Keratinocyte (primary cell): ENCODE measurements around the gene ACTL7B. TPM values are rescaled to one million over a fixed set of nuclear protein-coding genes. Genes with fewer than 3 reads are reported as not detected.
"Not testable (repeated sequence)": the region's sequence is repeated elsewhere in the genome, so short reads cannot be mapped to it uniquely, and the experiment has no call there.

Source experiments
- DNase-seq: peaks from one replicate; pipeline ENCODE4 v3.0.0-alpha.2; 2011; ENCODE audit warnings: low read depth, missing footprints, low spot score
- FAIRE-seq: peaks from 2 replicates; lab custom pipeline; 2011; peaks lifted over from hg19 to GRCh38; lab: Jason Lieb, UNC
- H2AFZ ChIP-seq: 2 replicates; pipeline ENCODE4 v1.6.0; 2012; ENCODE audit warnings: low read length, control low read depth, inconsistent platforms; ENCODE audit not compliant: control insufficient read depth
- H3K27ac ChIP-seq: 2 replicates; pipeline ENCODE4 v1.5.1; 2011; ENCODE audit warnings: low read length; ENCODE audit not compliant: control insufficient read depth, insufficient read depth
- H3K27me3 ChIP-seq: 3 replicates; pipeline ENCODE4 v1.6.0; 2011; ENCODE audit warnings: low read length; ENCODE audit not compliant: control insufficient read depth, insufficient read depth; ENCODE audit errors: extremely low read depth
- H3K36me3 ChIP-seq, 2 experiments: 2 replicates in 1 of 2; 3 replicates in 1 of 2; pipeline ENCODE4 v1.5.1; 2011; ENCODE audit warnings: low read length in 2 of 2, mild to moderate bottlenecking in 1 of 2; ENCODE audit not compliant: control insufficient read depth in 2 of 2, insufficient read depth in 2 of 2; ENCODE audit errors: extremely low read depth in 1 of 2
- H3K4me1 ChIP-seq: 3 replicates; pipeline ENCODE4 v1.5.1; 2011; ENCODE audit warnings: low read length; ENCODE audit not compliant: control insufficient read depth, insufficient read depth; ENCODE audit errors: extremely low read depth
- H3K4me2 ChIP-seq: 3 replicates; pipeline ENCODE4 v1.6.0; 2011; ENCODE audit warnings: low read depth, low read length; ENCODE audit not compliant: control insufficient read depth, insufficient read depth; ENCODE audit errors: extremely low read depth
- H3K4me3 ChIP-seq, 3 experiments: fragments of 200-600 bp in 1 of 3; sonication (generic) in 1 of 3; 2 replicates in 2 of 3; 3 replicates in 1 of 3; pipeline ENCODE4 v1.5.1; 2011 to 2016; ENCODE audit warnings: low read length in 3 of 3, mild to moderate bottlenecking in 3 of 3, control low read depth in 2 of 3, inconsistent platforms in 1 of 3, low read depth in 1 of 3, mixed read lengths in 1 of 3, mixed run types in 1 of 3, moderate library complexity in 1 of 3; ENCODE audit not compliant: control insufficient read depth in 2 of 3, insufficient read depth in 2 of 3; ENCODE audit errors: extremely low read depth in 1 of 3
- H3K79me2 ChIP-seq: 2 replicates; pipeline ENCODE4 v1.6.0; 2012; ENCODE audit warnings: low read length; ENCODE audit not compliant: control insufficient read depth, insufficient read depth
- H3K9ac ChIP-seq: 3 replicates; pipeline ENCODE4 v1.6.0; 2011; ENCODE audit warnings: low read length; ENCODE audit not compliant: control insufficient read depth, insufficient read depth; ENCODE audit errors: extremely low read depth
- H3K9me1 ChIP-seq: 3 replicates; pipeline ENCODE4 v1.6.0; 2011; ENCODE audit warnings: low read length; ENCODE audit not compliant: control insufficient read depth, insufficient read depth; ENCODE audit errors: extremely low read depth
- H3K9me3 ChIP-seq: 2 replicates; pipeline ENCODE4 v1.5.1; 2012; ENCODE audit warnings: low read depth, low read length; ENCODE audit not compliant: control insufficient read depth
- H4K20me1 ChIP-seq: 3 replicates; pipeline ENCODE4 v1.6.0; 2011; ENCODE audit warnings: low read length; ENCODE audit not compliant: control insufficient read depth, insufficient read depth; ENCODE audit errors: extremely low read depth
- EZH2 ChIP-seq: IDR thresholded peaks from one replicate; pipeline ENCODE4 v1.6.1; 2012; ENCODE audit warnings: inconsistent platforms, mild to moderate bottlenecking, low read length, moderate library complexity
- dilution Hi-C: fragments of 300-500 bp; cut with MboI; formaldehyde crosslinking; loops from one replicate; pipeline ENCODE4 v1.7.0; 2020; ENCODE audit warnings: low sequenced_read_pairs; ENCODE audit not compliant: extremely low pct_ligation_motif_present
- polyA plus RNA-seq, 5 experiments: library from polyadenylated mRNA; depleted of rRNA in 3 of 5; stranded (reverse) in 3 of 5; stranded (forward) in 1 of 5; unstranded in 1 of 5; fragments of >200 nt; gene quantifications; 1 replicate in 1 of 5; 2 replicates in 3 of 5; 3 replicates in 1 of 5; pipeline versions ENCODE4 v1.2.1 to v1.2.3, GENCODE V29; 2011 to 2012; ENCODE audit warnings: missing spikeins in 2 of 5, low read depth in 1 of 5, low replicate concordance in 1 of 5
- TF ChIP-seq, protein P1 (sequence below), 3 experiments: IDR thresholded peaks in 1 of 3; conservative IDR thresholded peaks in 1 of 3; optimal IDR thresholded peaks in 1 of 3; 2 replicates in 2 of 3; 3 replicates in 1 of 3; pipeline versions ENCODE3 to v1.5.1; 2011; ENCODE audit warnings: low read length in 3 of 3, mild to moderate bottlenecking in 3 of 3, moderate library complexity in 2 of 3, control low read depth in 1 of 3, inconsistent platforms in 1 of 3; ENCODE audit not compliant: insufficient read depth in 2 of 3; ENCODE audit errors: extremely low read depth in 1 of 3

ACTL7B gene
- polyA plus RNA-seq, 1 donor (not counting 4 experiments of a cell fraction or from before 2014, with no cell fraction given) = not detected

- Histone ChIP-seq H3K9ac (no peak overlapping the region), H3K4me2 (no peak overlapping the region), H3K36me3 (no peaks in the 10 kb centered on the region), H3K9me3 (peaks cover 2% of the 10 kb centered on the region), H3K27me3 (no peaks in the 10 kb centered on the region), H3K79me2 (no peaks in the 10 kb centered on the region), H3K9me1 (no peaks in the 10 kb centered on the region), H3K4me1 (peaks cover 25% of the 10 kb centered on the region), H3K4me3 (no peak overlapping the region), H3K27ac (no peak overlapping the region), H4K20me1 (no peaks in the 10 kb centered on the region), H2AFZ (no peak overlapping the region)
- FAIRE-seq (no peak), DNase-seq (no peak)
- dilution Hi-C loops = no loop called here
- no peak for TF ChIP-seq EZH2
- TF ChIP-seq, protein P1, sequence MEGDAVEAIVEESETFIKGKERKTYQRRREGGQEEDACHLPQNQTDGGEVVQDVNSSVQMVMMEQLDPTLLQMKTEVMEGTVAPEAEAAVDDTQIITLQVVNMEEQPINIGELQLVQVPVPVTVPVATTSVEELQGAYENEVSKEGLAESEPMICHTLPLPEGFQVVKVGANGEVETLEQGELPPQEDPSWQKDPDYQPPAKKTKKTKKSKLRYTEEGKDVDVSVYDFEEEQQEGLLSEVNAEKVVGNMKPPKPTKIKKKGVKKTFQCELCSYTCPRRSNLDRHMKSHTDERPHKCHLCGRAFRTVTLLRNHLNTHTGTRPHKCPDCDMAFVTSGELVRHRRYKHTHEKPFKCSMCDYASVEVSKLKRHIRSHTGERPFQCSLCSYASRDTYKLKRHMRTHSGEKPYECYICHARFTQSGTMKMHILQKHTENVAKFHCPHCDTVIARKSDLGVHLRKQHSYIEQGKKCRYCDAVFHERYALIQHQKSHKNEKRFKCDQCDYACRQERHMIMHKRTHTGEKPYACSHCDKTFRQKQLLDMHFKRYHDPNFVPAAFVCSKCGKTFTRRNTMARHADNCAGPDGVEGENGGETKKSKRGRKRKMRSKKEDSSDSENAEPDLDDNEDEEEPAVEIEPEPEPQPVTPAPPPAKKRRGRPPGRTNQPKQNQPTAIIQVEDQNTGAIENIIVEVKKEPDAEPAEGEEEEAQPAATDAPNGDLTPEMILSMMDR (optimal IDR thresholded peaks at IDR 0.05 in 1 of 3, IDR thresholded peaks at IDR 0.05 in 1 of 3, conservative IDR thresholded peaks at IDR 0.05 in 1 of 3; ENCODE audit: extremely low read depth in 1 of 3, insufficient read depth in 2 of 3, low read length in 3 of 3) = no peak
Measured at GRCh38 chr9:108842610-108843295, 13.0 kb downstream of the ACTL7B start.

- H3K4me1 ChIP-seq = peaks cover 43% of the 10 kb centered on the region
- H3K9ac ChIP-seq, H3K9me1 ChIP-seq, DNase-seq, H3K79me2 ChIP-seq, H3K27me3 ChIP-seq, H3K9me3 ChIP-seq, H3K4me2 ChIP-seq, FAIRE-seq, H4K20me1 ChIP-seq, dilution Hi-C loops, H3K4me3 ChIP-seq, H3K27ac ChIP-seq, H2AFZ ChIP-seq, H3K36me3 ChIP-seq: not testable (repeated sequence)
Measured at GRCh38 chr9:108839561-108839960, 16.2 kb downstream of the ACTL7B start.

GRCh38 chr9:108838017-108838416 lies 17.8 kb downstream of the ACTL7B start:
- Histone ChIP-seq H3K9ac (peak overlapping the region; percentile 69), H3K9me1 (no peaks in the 10 kb centered on the region), H3K4me2 (peak overlapping the region; percentile 89), H3K4me1 (peaks cover 42% of the 10 kb centered on the region), H3K27me3 (no peaks in the 10 kb centered on the region), H3K9me3 (peaks cover 2% of the 10 kb centered on the region), H3K4me3 (peak overlapping the region in 2 of 3 experiments; percentile 37 to 41), H3K79me2 (no peaks in the 10 kb centered on the region), H3K27ac (peak overlapping the region; percentile 93), H3K36me3 (no peaks in the 10 kb centered on the region), H2AFZ (no peak overlapping the region), H4K20me1 (no peaks in the 10 kb centered on the region)
- no peak for FAIRE-seq
- no peak for DNase-seq
- no peak for TF ChIP-seq EZH2
- TF ChIP-seq, protein P1 (optimal IDR thresholded peaks at IDR 0.05 in 1 of 3, IDR thresholded peaks at IDR 0.05 in 1 of 3, conservative IDR thresholded peaks at IDR 0.05 in 1 of 3; ENCODE audit: extremely low read depth in 1 of 3, insufficient read depth in 2 of 3, low read length in 3 of 3) = no peak
- dilution Hi-C loops = no loop called here
